Skeletal muscle cell (primary cell): ENCODE results near the gene ZNF331.
A peak's percentile ranks its signal among the peaks of the same experiment; 100 is the strongest.

Experiments
- DNase-seq: peaks from one replicate; pipeline ENCODE4 v3.0.0-alpha.2; 2010; ENCODE audit warnings: low read depth
- H3K4me3 ChIP-seq: 2 replicates; pipeline ENCODE4 v1.5.1; 2011; ENCODE audit warnings: low read depth, mild to moderate bottlenecking, control low read depth, low read length, moderate library complexity

The ZNF331 gene

GRCh38 chr19:53553865-53554791 is 16.2 kb downstream of the ZNF331 start:
- peak; percentile 81 for DNase-seq
- H3K4me3 ChIP-seq = peak overlapping the region; percentile 62

- DNase-seq = no peak
- peak overlapping the region; percentile 62 for H3K4me3 ChIP-seq
Measured at GRCh38 chr19:53554804-53555203, 16.9 kb downstream of the ZNF331 start.

- no peak for DNase-seq
- no peak overlapping the region for H3K4me3 ChIP-seq
Measured at GRCh38 chr19:53555352-53555751, 17.4 kb downstream of the ZNF331 start.

- H3K4me3 ChIP-seq = no peak overlapping the region
- no peak for DNase-seq
Measured at GRCh38 chr19:53571339-53571738, 33.4 kb downstream of the ZNF331 start.

GRCh38 chr19:53576941-53577653 is 39.2 kb downstream of the ZNF331 start:
- no peak overlapping the region for H3K4me3 ChIP-seq
- no peak for DNase-seq

GRCh38 chr19:53577968-53578367 is 40.0 kb downstream of the ZNF331 start:
- no peak for DNase-seq
- no peak overlapping the region for H3K4me3 ChIP-seq

- no peak overlapping the region for H3K4me3 ChIP-seq
Measured at GRCh38 chr19:53579518-53579917, 41.6 kb downstream of the ZNF331 start.

GRCh38 chr19:53580871-53581835 is 43.2 kb downstream of the ZNF331 start:
- no peak overlapping the region for H3K4me3 ChIP-seq
- no peak for DNase-seq

More at GRCh38 chr19:53579518-53579917, 41.6 kb downstream of the ZNF331 start:
- DNase-seq = no peak

GRCh38 chr19:53581871-53582279 is 43.9 kb downstream of the ZNF331 start:
- no peak overlapping the region for H3K4me3 ChIP-seq
- DNase-seq = no peak

- DNase-seq = no peak
- H3K4me3 ChIP-seq = no peak overlapping the region
Measured at GRCh38 chr19:53583181-53583580, 45.2 kb downstream of the ZNF331 start.

GRCh38 chr19:53586277-53586691 is 48.3 kb downstream of the ZNF331 start:
- DNase-seq = no peak
- no peak overlapping the region for H3K4me3 ChIP-seq

- no peak for DNase-seq
- no peak overlapping the region for H3K4me3 ChIP-seq
Measured at GRCh38 chr19:53594811-53595509, 57.0 kb downstream of the ZNF331 start.

- no peak overlapping the region for H3K4me3 ChIP-seq
- no peak for DNase-seq
Measured at GRCh38 chr19:53595510-53595867, 57.5 kb downstream of the ZNF331 start.

GRCh38 chr19:53596056-53596455 is 58.1 kb downstream of the ZNF331 start:
- DNase-seq = no peak
- H3K4me3 ChIP-seq = no peak overlapping the region

- H3K4me3 ChIP-seq = no peak overlapping the region
- no peak for DNase-seq
Measured at GRCh38 chr19:53597023-53597422, 59.1 kb downstream of the ZNF331 start.

- no peak for DNase-seq
- H3K4me3 ChIP-seq = no peak overlapping the region
Measured at GRCh38 chr19:53598361-53598760, 60.4 kb downstream of the ZNF331 start.

GRCh38 chr19:53600217-53600616 is 62.3 kb downstream of the ZNF331 start:
- no peak overlapping the region for H3K4me3 ChIP-seq
- DNase-seq = no peak

GRCh38 chr19:53606031-53606430 is 68.1 kb downstream of the ZNF331 start:
- H3K4me3 ChIP-seq = no peak overlapping the region
- no peak for DNase-seq

- no peak for DNase-seq
- no peak overlapping the region for H3K4me3 ChIP-seq
Measured at GRCh38 chr19:53608381-53608780, 70.4 kb downstream of the ZNF331 start.
